BLaER1 treated with 17β-estradiol and CSF1 and Interleukin-3, amounts not matched to agents 10 nM and 100 nM (cell line): Measurements from ENCODE around the gene TMEM9.

ENCODE experiments used
- H3K27ac ChIP-seq, 11 experiments: shearing (Covaris generic); formaldehyde crosslinking; 2 replicates each; pipeline ENCODE4 v1.8.1; 2022
- H3K27me3 ChIP-seq, 11 experiments: shearing (Covaris generic); formaldehyde crosslinking; 2 replicates each; pipeline ENCODE4 v1.8.1; 2022
- H3K36me3 ChIP-seq, 11 experiments: shearing (Covaris generic); formaldehyde crosslinking; 2 replicates each; pipeline ENCODE4 v1.8.1; 2022
- H3K4me1 ChIP-seq, 10 experiments: shearing (Covaris generic); formaldehyde crosslinking; 2 replicates each; pipeline ENCODE4 v1.8.1; 2022
- H3K4me2 ChIP-seq, 11 experiments: shearing (Covaris generic); formaldehyde crosslinking; 2 replicates each; pipeline ENCODE4 v1.8.1; 2022
- H3K4me3 ChIP-seq, 10 experiments: shearing (Covaris generic); formaldehyde crosslinking; 2 replicates each; pipeline ENCODE4 v1.8.1; 2022
- H3K9ac ChIP-seq, 11 experiments: shearing (Covaris generic); formaldehyde crosslinking; 2 replicates each; pipeline ENCODE4 v1.8.1; 2022
- H3K9me3 ChIP-seq, 11 experiments: shearing (Covaris generic); formaldehyde crosslinking; replicated peaks in 1 of 11; 2 replicates each; pipeline ENCODE4 v1.8.1; 2022
- H4K20me1 ChIP-seq, 11 experiments: shearing (Covaris generic); formaldehyde crosslinking; 2 replicates each; pipeline ENCODE4 v1.8.1; 2022
- Cebpa-rat ChIP-seq, 11 experiments: shearing (Covaris generic); IDR thresholded peaks; 2 replicates each; pipeline ENCODE4 v1.8.1; 2022

TMEM9 gene

DNA sequence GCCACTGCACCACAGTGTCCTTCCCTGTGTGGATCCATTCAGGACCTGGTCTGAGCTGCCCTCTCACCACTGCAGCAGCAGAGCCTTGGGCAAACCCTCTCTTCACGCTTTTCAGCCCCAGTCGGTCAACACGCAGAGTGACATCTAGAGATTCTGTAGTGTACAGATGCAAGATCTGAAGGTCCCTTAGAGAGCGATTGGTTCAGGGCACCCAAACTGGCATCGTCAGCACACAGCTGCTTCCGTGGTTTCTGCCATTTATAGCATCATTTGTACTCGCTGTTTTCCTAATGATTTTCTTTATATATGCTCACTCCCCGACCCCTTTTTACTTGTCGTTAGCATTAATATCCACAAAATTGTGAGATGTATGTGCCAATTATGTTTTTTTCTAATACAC, 25.8 kb downstream of the TMEM9 start:
- TF ChIP-seq Cebpa-rat (IDR thresholded peaks at IDR 0.05): 0 out of 22 replicates have a peak, but pooled peaks of 1 of the 11 experiments have one; percentile 39
- Histone ChIP-seq H3K4me1 (peaks cover 22 to 94% (median 83%) of the 10 kb centered on the region in 10 experiments), H4K20me1 (0 out of 22 replicates have a peak, but pooled peaks cover 0 to 5% (median 0%) of the 10 kb centered on the region in 11 experiments), H3K9me3 (no peaks in the 10 kb centered on the region), H3K36me3 (peaks cover 0 to 6% (median 0%) of the 10 kb centered on the region in 11 experiments; a peak in 3 of 22 replicates), H3K27me3 (no peaks in the 10 kb centered on the region), H3K4me3 (peak overlapping the region in 2 of 10 experiments; percentile 20 to 31; a peak in 3 of 20 replicates), H3K4me2 (peak overlapping the region; percentile 54 to 96 (median 83)), H3K9ac (peak overlapping the region in 9 of 11 experiments; percentile 10 to 78 (median 57); a peak in 14 of 22 replicates), H3K27ac (peak overlapping the region in 9 of 11 experiments; percentile 21 to 85 (median 68); a peak in 16 of 22 replicates)

- Histone ChIP-seq H3K27ac (peak overlapping the region in 9 of 11 experiments; percentile 24 to 85 (median 68); a peak in 16 of 22 replicates), H3K27me3 (no peaks in the 10 kb centered on the region)
Observed at GRCh38 chr1:201127755-201128455, 26.4 kb downstream of the TMEM9 start.

GRCh38 chr1:201126832-201127754, 27.2 kb downstream of the TMEM9 start, which contains the start of gene ASCL5:
ASCL5 (minus strand) TSS chr1:201127184; CDS start chr1:201115372, 11,812 bp downstream.
- TF ChIP-seq Cebpa-rat (IDR thresholded peaks at IDR 0.05): no peak
- 0 out of 22 replicates have a peak, but pooled peaks cover 0 to 3% (median 0%) of the 10 kb centered on the region in 11 experiments for H4K20me1 ChIP-seq
- H3K4me3 ChIP-seq: no peak within 1 kb of the TSS
- no peaks in the 10 kb centered on the region for H3K27me3 ChIP-seq
- H3K36me3 ChIP-seq: peaks cover 0 to 2% (median 0%) of the 10 kb centered on the region in 11 experiments; a peak in 1 of 22 replicates
- peak within 1 kb of the TSS in 8 of 11 experiments; percentile 24 to 85 (median 70); a peak in 15 of 22 replicates for H3K27ac ChIP-seq
- peak within 1 kb of the TSS; percentile 54 to 96 (median 83) for H3K4me2 ChIP-seq
- peaks cover 22 to 89% (median 77%) of the 10 kb centered on the region in 10 experiments for H3K4me1 ChIP-seq
- no peaks in the 10 kb centered on the region for H3K9me3 ChIP-seq
- peak within 1 kb of the TSS in 7 of 11 experiments; percentile 39 to 78 (median 69); a peak in 12 of 22 replicates for H3K9ac ChIP-seq

More at GRCh38 chr1:201127755-201128455, 26.4 kb downstream of the TMEM9 start:
- peak overlapping the region; percentile 54 to 96 (median 83) for H3K4me2 ChIP-seq
- H3K36me3 ChIP-seq: peaks cover 0 to 5% (median 0%) of the 10 kb centered on the region in 11 experiments; a peak in 2 of 22 replicates
- TF ChIP-seq Cebpa-rat (IDR thresholded peaks at IDR 0.05): no peak
- 0 out of 22 replicates have a peak, but pooled peaks cover 0 to 5% (median 0%) of the 10 kb centered on the region in 11 experiments for H4K20me1 ChIP-seq
- peak overlapping the region in 2 of 10 experiments; percentile 20 to 31; a peak in 3 of 20 replicates for H3K4me3 ChIP-seq
- no peaks in the 10 kb centered on the region for H3K9me3 ChIP-seq
- H3K4me1 ChIP-seq: peaks cover 22 to 92% (median 77%) of the 10 kb centered on the region in 10 experiments
- H3K9ac ChIP-seq: peak overlapping the region in 9 of 11 experiments; percentile 10 to 78 (median 57); a peak in 15 of 22 replicates

DNA sequence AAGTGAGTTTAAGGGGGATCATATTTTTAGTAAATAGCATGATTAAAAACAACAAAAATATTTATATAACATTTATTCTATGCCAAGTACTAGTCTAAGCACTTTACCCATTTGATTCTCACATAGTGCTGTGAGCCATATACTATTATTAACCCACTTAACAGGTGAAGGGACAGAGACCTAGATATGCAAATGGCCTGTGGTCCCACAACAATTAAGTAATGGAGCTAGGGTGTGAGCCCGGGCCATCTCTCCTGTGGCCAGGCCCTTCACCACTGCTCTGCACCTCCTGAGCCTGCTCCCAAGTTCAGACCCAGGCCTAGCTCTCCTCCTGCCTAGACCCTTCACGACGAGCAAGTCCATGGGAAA, 27.8 kb downstream of the TMEM9 start:
- peaks cover 22 to 89% (median 77%) of the 10 kb centered on the region in 10 experiments for H3K4me1 ChIP-seq
- H3K9ac ChIP-seq: no peak overlapping the region
- peak overlapping the region in 9 of 11 experiments; percentile 9 to 96 (median 83); a peak in 13 of 22 replicates for H3K4me2 ChIP-seq
- H3K36me3 ChIP-seq: no peaks in the 10 kb centered on the region
- H3K9me3 ChIP-seq: no peaks in the 10 kb centered on the region
- no peaks in the 10 kb centered on the region for H3K27me3 ChIP-seq
- H3K27ac ChIP-seq: peak overlapping the region in 4 of 11 experiments; percentile 11 to 85 (median 84); a peak in 5 of 22 replicates
- H3K4me3 ChIP-seq: no peak overlapping the region
- no peaks in the 10 kb centered on the region for H4K20me1 ChIP-seq
- no peak for TF ChIP-seq Cebpa-rat (IDR thresholded peaks at IDR 0.05)

DNA sequence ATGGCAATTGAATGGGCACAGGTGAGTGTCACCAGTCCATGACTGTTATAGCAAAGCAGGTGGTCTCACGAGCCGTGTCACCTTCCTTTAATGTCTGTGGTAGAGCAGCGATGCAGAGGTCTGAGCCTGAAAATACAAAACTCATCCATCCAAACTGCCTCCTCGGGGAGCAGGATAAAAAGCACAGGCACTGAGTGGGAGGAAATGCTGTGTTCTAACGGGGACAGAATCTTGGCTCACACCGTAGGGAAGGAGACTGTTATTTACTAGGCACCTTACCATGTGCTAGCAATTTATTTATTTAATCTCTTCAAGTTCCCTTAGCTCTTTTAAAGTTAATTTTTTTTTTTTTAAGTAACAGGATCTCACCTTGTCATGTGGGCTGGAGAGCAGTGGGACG, 28.5 kb downstream of the TMEM9 start:
- H3K4me2 ChIP-seq: peak overlapping the region in 8 of 11 experiments; percentile 26 to 96 (median 60); a peak in 15 of 22 replicates
- no peak overlapping the region for H3K4me3 ChIP-seq
- H3K4me1 ChIP-seq: peaks cover 22 to 92% (median 82%) of the 10 kb centered on the region in 10 experiments
- no peaks in the 10 kb centered on the region for H3K27me3 ChIP-seq
- no peak for TF ChIP-seq Cebpa-rat (IDR thresholded peaks at IDR 0.05)
- no peaks in the 10 kb centered on the region for H3K36me3 ChIP-seq
- no peaks in the 10 kb centered on the region for H4K20me1 ChIP-seq
- no peak overlapping the region for H3K9ac ChIP-seq
- no peak overlapping the region for H3K27ac ChIP-seq
- no peaks in the 10 kb centered on the region for H3K9me3 ChIP-seq

DNA sequence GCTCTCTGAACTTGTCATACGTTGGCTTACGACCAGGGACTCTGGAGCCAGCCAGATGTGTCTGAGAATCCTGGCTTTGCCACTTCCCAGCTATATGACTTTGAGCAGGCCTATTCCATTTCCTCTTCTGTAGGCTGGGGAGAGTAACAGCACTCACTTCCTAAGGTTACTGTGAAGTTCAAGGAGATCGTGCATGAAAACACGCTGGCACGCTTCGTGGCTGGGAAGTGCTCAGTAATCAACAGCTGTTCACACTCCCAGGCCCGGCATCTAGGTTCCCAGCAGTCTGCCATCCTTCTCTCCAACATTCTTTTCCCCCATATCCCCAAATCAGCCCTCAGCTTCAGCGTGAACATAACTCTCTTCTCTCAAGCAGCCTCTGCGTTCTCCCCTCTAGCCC, 29.3 kb downstream of the TMEM9 start:
- Histone ChIP-seq H3K9me3 (no peaks in the 10 kb centered on the region), H3K27ac (no peak overlapping the region), H3K4me2 (peak overlapping the region; percentile 0 to 96 (median 49); a peak in 18 of 22 replicates), H4K20me1 (no peaks in the 10 kb centered on the region), H3K9ac (no peak overlapping the region), H3K27me3 (no peaks in the 10 kb centered on the region), H3K4me3 (no peak overlapping the region), H3K36me3 (no peaks in the 10 kb centered on the region), H3K4me1 (peaks cover 26 to 95% (median 87%) of the 10 kb centered on the region in 10 experiments)
- TF ChIP-seq Cebpa-rat (IDR thresholded peaks at IDR 0.05): no peak

DNA sequence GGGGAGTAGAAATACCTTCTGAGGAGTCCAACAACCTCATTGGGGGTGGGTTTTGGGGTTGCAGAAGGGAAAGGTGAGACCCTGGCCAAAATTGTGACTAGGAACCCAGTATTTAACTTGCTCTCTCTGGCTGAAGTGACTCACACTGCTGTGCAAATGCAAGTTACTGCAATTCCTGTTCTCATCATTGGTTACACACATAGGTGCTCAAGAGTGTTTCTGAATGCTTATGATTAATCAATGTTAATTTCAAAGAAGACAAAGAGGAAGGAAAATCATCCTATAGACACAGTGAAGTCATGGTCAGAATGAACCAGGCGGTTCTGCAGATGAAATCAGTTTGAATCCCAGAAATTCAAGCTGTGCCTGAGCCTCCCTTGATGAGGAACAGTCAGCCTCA, 30.4 kb downstream of the TMEM9 start:
- Histone ChIP-seq H3K4me3 (no peak overlapping the region), H3K4me1 (peaks cover 30 to 95% (median 87%) of the 10 kb centered on the region in 10 experiments), H3K36me3 (no peaks in the 10 kb centered on the region), H3K9me3 (no peaks in the 10 kb centered on the region), H3K27me3 (no peaks in the 10 kb centered on the region), H4K20me1 (no peaks in the 10 kb centered on the region), H3K4me2 (peak overlapping the region in 8 of 11 experiments; percentile 26 to 96 (median 60); a peak in 13 of 22 replicates), H3K27ac (no peak overlapping the region), H3K9ac (no peak overlapping the region)
- TF ChIP-seq Cebpa-rat (IDR thresholded peaks at IDR 0.05): no peak

- Histone ChIP-seq H3K27me3 (no peaks in the 10 kb centered on the region), H3K36me3 (no peaks in the 10 kb centered on the region)
Observed at GRCh38 chr1:201122321-201122957, 31.8 kb downstream of the TMEM9 start.

More at GRCh38 chr1:201122321-201122957, 31.8 kb downstream of the TMEM9 start:
- Histone ChIP-seq H3K27ac (peak overlapping the region in 3 of 11 experiments; percentile 34 to 64 (median 57); a peak in 4 of 22 replicates), H3K4me2 (peak overlapping the region in 8 of 11 experiments; percentile 18 to 84 (median 61); a peak in 14 of 22 replicates), H3K4me1 (peaks cover 17 to 90% (median 76%) of the 10 kb centered on the region in 10 experiments), H3K9me3 (no peaks in the 10 kb centered on the region), H4K20me1 (no peaks in the 10 kb centered on the region), H3K4me3 (no peak overlapping the region), H3K9ac (peak overlapping the region in 2 of 11 experiments; percentile 34 to 45; a peak in 2 of 22 replicates)
- no peak for TF ChIP-seq Cebpa-rat (IDR thresholded peaks at IDR 0.05)
